ENCODE data around the gene MAGI2. TPM values are rescaled to one million over a fixed set of nuclear protein-coding genes. Genes with fewer than 3 reads are reported as not detected.
A peak's percentile ranks its signal among the peaks of the same experiment; 100 is the strongest.

The MAGI2 gene
- total and polyA plus RNA-seq, 2 experiments from 2014 or later, result 10.4 to 26.4 TPM

DNA sequence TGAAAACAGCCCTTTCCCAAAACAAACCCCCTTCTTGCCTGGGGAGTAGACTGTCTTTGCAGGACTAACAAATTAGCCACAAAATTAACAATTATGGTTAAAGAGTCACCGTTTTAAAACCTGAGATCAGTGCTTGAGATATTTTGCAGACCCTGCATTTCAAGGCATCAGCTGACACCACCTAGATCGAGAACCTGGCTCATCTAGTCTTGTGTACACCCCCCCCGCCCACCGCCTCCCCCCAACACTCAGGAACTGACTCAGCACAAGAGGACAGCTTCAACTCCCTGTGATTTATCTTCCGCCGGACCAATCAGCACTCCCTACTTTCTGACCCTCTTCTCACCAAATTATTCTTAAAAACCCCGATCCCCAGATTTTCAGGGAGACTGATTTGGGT lies 917.8 kb downstream of the MAGI2 start (continued):
- TF ChIP-seq, protein P1, sequence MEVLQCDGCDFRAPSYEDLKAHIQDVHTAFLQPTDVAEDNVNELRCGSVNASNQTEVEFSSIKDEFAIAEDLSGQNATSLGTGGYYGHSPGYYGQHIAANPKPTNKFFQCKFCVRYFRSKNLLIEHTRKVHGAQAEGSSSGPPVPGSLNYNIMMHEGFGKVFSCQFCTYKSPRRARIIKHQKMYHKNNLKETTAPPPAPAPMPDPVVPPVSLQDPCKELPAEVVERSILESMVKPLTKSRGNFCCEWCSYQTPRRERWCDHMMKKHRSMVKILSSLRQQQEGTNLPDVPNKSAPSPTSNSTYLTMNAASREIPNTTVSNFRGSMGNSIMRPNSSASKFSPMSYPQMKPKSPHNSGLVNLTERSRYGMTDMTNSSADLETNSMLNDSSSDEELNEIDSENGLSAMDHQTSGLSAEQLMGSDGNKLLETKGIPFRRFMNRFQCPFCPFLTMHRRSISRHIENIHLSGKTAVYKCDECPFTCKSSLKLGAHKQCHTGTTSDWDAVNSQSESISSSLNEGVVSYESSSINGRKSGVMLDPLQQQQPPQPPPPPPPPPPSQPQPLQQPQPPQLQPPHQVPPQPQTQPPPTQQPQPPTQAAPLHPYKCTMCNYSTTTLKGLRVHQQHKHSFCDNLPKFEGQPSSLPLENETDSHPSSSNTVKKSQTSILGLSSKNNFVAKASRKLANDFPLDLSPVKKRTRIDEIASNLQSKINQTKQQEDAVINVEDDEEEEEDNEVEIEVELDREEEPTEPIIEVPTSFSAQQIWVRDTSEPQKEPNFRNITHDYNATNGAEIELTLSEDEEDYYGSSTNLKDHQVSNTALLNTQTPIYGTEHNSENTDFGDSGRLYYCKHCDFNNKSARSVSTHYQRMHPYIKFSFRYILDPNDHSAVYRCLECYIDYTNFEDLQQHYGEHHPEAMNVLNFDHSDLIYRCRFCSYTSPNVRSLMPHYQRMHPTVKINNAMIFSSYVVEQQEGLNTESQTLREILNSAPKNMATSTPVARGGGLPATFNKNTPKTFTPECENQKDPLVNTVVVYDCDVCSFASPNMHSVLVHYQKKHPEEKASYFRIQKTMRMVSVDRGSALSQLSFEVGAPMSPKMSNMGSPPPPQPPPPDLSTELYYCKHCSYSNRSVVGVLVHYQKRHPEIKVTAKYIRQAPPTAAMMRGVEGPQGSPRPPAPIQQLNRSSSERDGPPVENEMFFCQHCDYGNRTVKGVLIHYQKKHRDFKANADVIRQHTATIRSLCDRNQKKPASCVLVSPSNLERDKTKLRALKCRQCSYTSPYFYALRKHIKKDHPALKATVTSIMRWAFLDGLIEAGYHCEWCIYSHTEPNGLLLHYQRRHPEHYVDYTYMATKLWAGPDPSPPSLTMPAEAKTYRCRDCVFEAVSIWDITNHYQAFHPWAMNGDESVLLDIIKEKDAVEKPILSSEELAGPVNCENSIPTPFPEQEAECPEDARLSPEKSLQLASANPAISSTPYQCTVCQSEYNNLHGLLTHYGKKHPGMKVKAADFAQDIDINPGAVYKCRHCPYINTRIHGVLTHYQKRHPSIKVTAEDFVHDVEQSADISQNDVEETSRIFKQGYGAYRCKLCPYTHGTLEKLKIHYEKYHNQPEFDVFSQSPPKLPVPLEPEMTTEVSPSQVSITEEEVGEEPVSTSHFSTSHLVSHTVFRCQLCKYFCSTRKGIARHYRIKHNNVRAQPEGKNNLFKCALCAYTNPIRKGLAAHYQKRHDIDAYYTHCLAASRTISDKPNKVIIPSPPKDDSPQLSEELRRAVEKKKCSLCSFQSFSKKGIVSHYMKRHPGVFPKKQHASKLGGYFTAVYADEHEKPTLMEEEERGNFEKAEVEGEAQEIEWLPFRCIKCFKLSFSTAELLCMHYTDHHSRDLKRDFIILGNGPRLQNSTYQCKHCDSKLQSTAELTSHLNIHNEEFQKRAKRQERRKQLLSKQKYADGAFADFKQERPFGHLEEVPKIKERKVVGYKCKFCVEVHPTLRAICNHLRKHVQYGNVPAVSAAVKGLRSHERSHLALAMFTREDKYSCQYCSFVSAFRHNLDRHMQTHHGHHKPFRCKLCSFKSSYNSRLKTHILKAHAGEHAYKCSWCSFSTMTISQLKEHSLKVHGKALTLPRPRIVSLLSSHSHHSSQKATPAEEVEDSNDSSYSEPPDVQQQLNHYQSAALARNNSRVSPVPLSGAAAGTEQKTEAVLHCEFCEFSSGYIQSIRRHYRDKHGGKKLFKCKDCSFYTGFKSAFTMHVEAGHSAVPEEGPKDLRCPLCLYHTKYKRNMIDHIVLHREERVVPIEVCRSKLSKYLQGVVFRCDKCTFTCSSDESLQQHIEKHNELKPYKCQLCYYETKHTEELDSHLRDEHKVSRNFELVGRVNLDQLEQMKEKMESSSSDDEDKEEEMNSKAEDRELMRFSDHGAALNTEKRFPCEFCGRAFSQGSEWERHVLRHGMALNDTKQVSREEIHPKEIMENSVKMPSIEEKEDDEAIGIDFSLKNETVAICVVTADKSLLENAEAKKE (CRISPR knock-in tag; IDR thresholded peaks at IDR 0.05), result no peak
- no peak for TF ChIP-seq CREB1 (CRISPR knock-in tag; IDR thresholded peaks at IDR 0.05; ENCODE audit: low read depth)
- no peak for TF ChIP-seq STAT1 (IDR thresholded peaks at IDR 0.05; ENCODE audit: unreplicated experiment)
- TF ChIP-seq NANOG (IDR thresholded peaks at IDR 0.05; ENCODE audit: borderline replicate concordance), result no peak

DNA sequence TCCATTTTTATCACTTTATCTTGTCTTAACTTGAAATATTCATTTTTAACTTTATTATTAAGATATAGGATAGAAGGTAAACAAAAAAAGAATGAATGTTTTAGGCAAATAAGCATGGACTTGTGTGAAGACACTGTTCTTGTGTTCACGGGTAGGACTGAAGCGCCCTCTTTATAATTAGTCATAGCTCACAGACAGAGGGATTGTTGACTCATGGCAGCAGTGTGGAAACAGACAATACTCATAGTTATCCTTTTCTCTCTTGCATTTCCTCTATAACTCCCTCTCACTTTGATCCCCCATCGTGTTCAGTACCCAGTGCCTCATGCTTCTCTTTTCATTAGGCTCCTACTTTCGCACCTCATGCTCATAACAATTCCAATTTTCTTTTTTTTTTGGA lies 923.1 kb downstream of the MAGI2 start:
- peaks cover 9% of the 10 kb centered on the region for H3K36me3 Mint-ChIP-seq (ENCODE audit: low read depth)
- H3K27ac Mint-ChIP-seq, result peak overlapping the region; percentile 43; the same call in 1 of the 2 replicates
- Histone ChIP-seq H3K4me1 (ENCODE audit: insufficient read depth) (peaks cover 51% of the 10 kb centered on the region), H3K79me2 (replicated peaks; ENCODE audit: insufficient read depth) (no peaks in the 10 kb centered on the region), H3F3A (replicated peaks; ENCODE audit: low read depth) (no peaks in the 10 kb centered on the region), H2AFZ (no peak overlapping the region), H3K27ac (ENCODE audit: low read depth) (no peak overlapping the region), H3K27me3 (ENCODE audit: insufficient read depth) (no peaks in the 10 kb centered on the region), H3K4me2 (no peak overlapping the region), H3K4me3 (no peak overlapping the region), H3K36me3 (ENCODE audit: insufficient read depth) (no peaks in the 10 kb centered on the region), H3K9me2 (ENCODE audit: insufficient read depth) (0 out of 2 replicates have a peak, but pooled peaks cover 4% of the 10 kb centered on the region), H4K20me1 (replicated peaks; ENCODE audit: insufficient read depth) (no peaks in the 10 kb centered on the region)
- H3K27me3 Mint-ChIP-seq (ENCODE audit: insufficient read depth, low read depth, poor library complexity), result peaks cover 3% of the 10 kb centered on the region
- H3K9me3 Mint-ChIP-seq, result no peaks in the 10 kb centered on the region
- H3K4me1 Mint-ChIP-seq, result peaks cover 49% of the 10 kb centered on the region
- ATAC-seq, result no peak
- DNase-seq (ENCODE audit: low spot score), result no peak
- H3K4me3 Mint-ChIP-seq, result no peak overlapping the region
- no peak for TF ChIP-seq ZNF114 (CRISPR knock-in tag; IDR thresholded peaks at IDR 0.05)
- no peak for TF ChIP-seq STAT1 (IDR thresholded peaks at IDR 0.05; ENCODE audit: unreplicated experiment)
- no peak for TF ChIP-seq EZH2phosphoT487 (IDR thresholded peaks at IDR 0.05; ENCODE audit: unreplicated experiment)
- TF ChIP-seq CREB1 (CRISPR knock-in tag; IDR thresholded peaks at IDR 0.05; ENCODE audit: low read depth), result no peak
- TF ChIP-seq, protein P1 (CRISPR knock-in tag; IDR thresholded peaks at IDR 0.05), result no peak
- no peak for TF ChIP-seq JUNB (IDR thresholded peaks at IDR 0.05; ENCODE audit: unreplicated experiment)
